H1 (cell line): ENCODE measurements around the gene ASB6. TPM values are rescaled to one million over a fixed set of nuclear protein-coding genes. Genes with fewer than 3 reads are reported as not detected.

Experiments used
- CTCF ChIA-PET: fragments of 300-600 bp; sonication (Branson Sonifier 250); formaldehyde crosslinking; loops from one replicate; lab custom pipeline; 2021; ENCODE audit not compliant: partially characterized antibody; lab: Charles Lee
- POLR2A ChIA-PET: fragments of 300-600 bp; sonication (Branson Sonifier 250); formaldehyde crosslinking; loops from one replicate; lab custom pipeline; 2021; ENCODE audit warnings: inconsistent platforms; ENCODE audit not compliant: partially characterized antibody; lab: Charles Lee
- DNase-seq, 2 experiments: peaks; one replicate each; pipeline versions ENCODE4 v3.0.0 to v3.0.0-alpha.2; 2010 to 2022; ENCODE audit warnings: low spot score in 2 of 2, low read depth in 1 of 2, mixed read lengths in 1 of 2
- FAIRE-seq: peaks from 2 replicates; lab custom pipeline; 2011; peaks lifted over from hg19 to GRCh38; lab: Jason Lieb, UNC
- H2AFZ ChIP-seq: 2 replicates; pipeline ENCODE4 v1.8.1; 2012; ENCODE audit warnings: low read length, inconsistent platforms
- H2AK5ac ChIP-seq: 2 replicates; pipeline ENCODE4 v1.6.1; 2013; ENCODE audit warnings: low read depth, low read length
- H2BK120ac ChIP-seq: replicated peaks from 2 replicates; pipeline ENCODE3; 2013; ENCODE audit warnings: low read depth, low read length, inconsistent platforms
- H2BK12ac ChIP-seq: 2 replicates; pipeline ENCODE4 v1.6.1; 2013; ENCODE audit warnings: low read depth, low read length
- H2BK15ac ChIP-seq: 2 replicates; pipeline ENCODE4 v1.6.1; 2013; ENCODE audit warnings: low read length
- H2BK20ac ChIP-seq: 2 replicates; pipeline ENCODE4 v1.6.1; 2013; ENCODE audit warnings: low read length
- H2BK5ac ChIP-seq: 2 replicates; pipeline ENCODE4 v1.6.1; 2013; ENCODE audit warnings: low read depth, low read length
- H3K14ac ChIP-seq: 2 replicates; pipeline ENCODE4 v1.6.1; 2013; ENCODE audit warnings: inconsistent platforms; ENCODE audit not compliant: insufficient read length
- H3K18ac ChIP-seq: 2 replicates; pipeline ENCODE4 v1.6.1; 2013; ENCODE audit warnings: low read length; ENCODE audit errors: extremely low read depth
- H3K23ac ChIP-seq: 2 replicates; pipeline ENCODE4 v1.6.1; 2013; ENCODE audit warnings: inconsistent platforms; ENCODE audit not compliant: insufficient read length
- H3K23me2 ChIP-seq: 2 replicates; pipeline ENCODE4 v1.6.1; 2013; ENCODE audit warnings: low read depth, low read length
- H3K27ac ChIP-seq: 2 replicates; pipeline ENCODE4 v1.6.1; 2011; ENCODE audit warnings: low read depth, low read length, inconsistent platforms
- H3K27me3 ChIP-seq, 4 experiments: replicated peaks in 1 of 4; 1 replicate in 1 of 4; 2 replicates in 3 of 4; pipeline versions ENCODE4 v1.6.1 to v1.8.1; 2011 to 2013; ENCODE audit warnings: low read length in 3 of 4, mild to moderate bottlenecking in 3 of 4, inconsistent platforms in 2 of 4, mixed read lengths in 2 of 4, moderate library complexity in 1 of 4; ENCODE audit not compliant: control insufficient read depth in 3 of 4, insufficient read depth in 3 of 4; ENCODE audit errors: extremely low read depth in 1 of 4
- H3K36me3 ChIP-seq, 4 experiments: 2 replicates each; pipeline versions ENCODE4 v1.6.1 to v1.8.1; 2011 to 2013; ENCODE audit warnings: mild to moderate bottlenecking in 4 of 4, low read length in 3 of 4, moderate library complexity in 2 of 4, control low read depth in 1 of 4, inconsistent platforms in 1 of 4; ENCODE audit not compliant: insufficient read depth in 4 of 4, control insufficient read depth in 2 of 4
- H3K4ac ChIP-seq: replicated peaks from 2 replicates; pipeline ENCODE3; 2013; ENCODE audit warnings: low read length, low read depth, mixed read lengths, inconsistent platforms; ENCODE audit not compliant: insufficient read length
- H3K4me1 ChIP-seq, 4 experiments: replicated peaks in 1 of 4; 1 replicate in 1 of 4; 2 replicates in 3 of 4; pipeline versions ENCODE4 v1.6.1 to v1.8.1; 2011 to 2013; ENCODE audit warnings: low read length in 3 of 4, inconsistent platforms in 2 of 4, mixed read lengths in 1 of 4; ENCODE audit not compliant: insufficient read depth in 4 of 4, control insufficient read depth in 3 of 4
- H3K4me2 ChIP-seq, 2 experiments: 2 replicates each; pipeline versions ENCODE4 v1.6.1 to v1.8.1; 2011 to 2013; ENCODE audit warnings: low read depth in 2 of 2, low read length in 2 of 2, control low read depth in 1 of 2, inconsistent platforms in 1 of 2, mild to moderate bottlenecking in 1 of 2; ENCODE audit not compliant: insufficient read depth in 1 of 2
- H3K4me3 ChIP-seq, 4 experiments: fragments of 200-600, 300-600 bp in 1 of 4; sonication (generic), shearing (Covaris generic), sonication (Bioruptor Twin) in 1 of 4; 2 replicates each; pipeline versions ENCODE4 v1.5.1 to v1.8.1; 2011 to 2016; ENCODE audit warnings: low read length in 4 of 4, low read depth in 3 of 4, control low read depth in 2 of 4, inconsistent platforms in 2 of 4, mild to moderate bottlenecking in 2 of 4, mixed read lengths in 1 of 4, moderate library complexity in 1 of 4; ENCODE audit not compliant: insufficient read depth in 2 of 4; ENCODE audit errors: extremely low read depth in 1 of 4
- H3K56ac ChIP-seq: replicated peaks from 2 replicates; pipeline ENCODE3; 2013; ENCODE audit warnings: low read depth, mild to moderate bottlenecking, mixed read lengths, low read length, inconsistent platforms; ENCODE audit not compliant: insufficient read length
- H3K79me1 ChIP-seq: 2 replicates; pipeline ENCODE4 v1.6.1; 2013; ENCODE audit warnings: low read depth, low read length, control low read depth
- H3K79me2 ChIP-seq, 2 experiments: 2 replicates each; pipeline versions ENCODE4 v1.6.1 to v1.8.1; 2012 to 2013; ENCODE audit warnings: low read length in 2 of 2, mild to moderate bottlenecking in 2 of 2, inconsistent platforms in 1 of 2; ENCODE audit not compliant: insufficient read depth in 2 of 2, control insufficient read depth in 1 of 2
- H3K9ac ChIP-seq, 4 experiments: replicated peaks in 1 of 4; 1 replicate in 1 of 4; 2 replicates in 3 of 4; pipeline versions ENCODE4 v1.6.1 to v1.8.1; 2011 to 2013; ENCODE audit warnings: low read depth in 3 of 4, low read length in 3 of 4, control low read depth in 2 of 4, mild to moderate bottlenecking in 2 of 4, moderate library complexity in 2 of 4, inconsistent platforms in 1 of 4; ENCODE audit errors: extremely low read depth in 1 of 4
- H3K9me3 ChIP-seq, 2 experiments: 2 replicates each; pipeline versions ENCODE4 v1.6.1 to v1.8.1; 2012 to 2013; ENCODE audit warnings: mild to moderate bottlenecking in 2 of 2, moderate library complexity in 2 of 2, control low read depth in 1 of 2, inconsistent platforms in 1 of 2, low read depth in 1 of 2, low read length in 1 of 2, mixed read lengths in 1 of 2; ENCODE audit not compliant: insufficient read depth in 2 of 2
- H4K20me1 ChIP-seq, 2 experiments: replicated peaks in 1 of 2; 2 replicates each; pipeline versions ENCODE3 to v1.8.1; 2011 to 2013; ENCODE audit warnings: inconsistent platforms in 2 of 2, low read length in 2 of 2, mild to moderate bottlenecking in 1 of 2; ENCODE audit not compliant: insufficient read depth in 2 of 2, control insufficient read depth in 1 of 2
- H4K5ac ChIP-seq: 2 replicates; pipeline ENCODE4 v1.6.1; 2013; ENCODE audit warnings: low read length, low read depth, mixed read lengths, inconsistent platforms; ENCODE audit not compliant: insufficient read length
- H4K8ac ChIP-seq: 2 replicates; pipeline ENCODE4 v1.8.0; 2013; ENCODE audit warnings: mild to moderate bottlenecking, moderate library complexity, low read length, inconsistent platforms; ENCODE audit not compliant: insufficient read depth; ENCODE audit errors: extremely low read depth
- H4K91ac ChIP-seq: replicated peaks from 2 replicates; pipeline ENCODE3; 2013; ENCODE audit warnings: low read length, mixed read lengths, inconsistent platforms; ENCODE audit not compliant: insufficient read length
- BCL11A ChIP-seq, 2 experiments: IDR thresholded peaks; one replicate each; pipeline ENCODE4 v1.6.1; 2011; ENCODE audit warnings: low read depth in 2 of 2, low read length in 2 of 2, mild to moderate bottlenecking in 2 of 2
- CEBPB ChIP-seq: IDR thresholded peaks from 2 replicates; pipeline ENCODE4 v1.6.1; 2012; ENCODE audit warnings: low read depth, low read length
- CHD1 ChIP-seq: IDR thresholded peaks from 2 replicates; pipeline ENCODE4 v1.6.1; 2012; ENCODE audit warnings: low read depth, low read length, improper control_type of control experiment
- KDM4A ChIP-seq: IDR thresholded peaks from one replicate; pipeline ENCODE4 v1.7.1; 2012; ENCODE audit warnings: low read depth, mild to moderate bottlenecking, moderate library complexity, low read length, inconsistent platforms; ENCODE audit not compliant: severe bottlenecking
- NANOG ChIP-seq: IDR thresholded peaks from 2 replicates; pipeline ENCODE4 v1.6.1; 2011; ENCODE audit warnings: low read length, low read depth, mild to moderate bottlenecking, inconsistent platforms; ENCODE audit not compliant: insufficient read depth, poor library complexity, severe bottlenecking
- RFX5 ChIP-seq: IDR thresholded peaks from 2 replicates; pipeline ENCODE4 v1.6.1; 2011; ENCODE audit warnings: low read depth, low read length, improper control_type of control experiment, borderline replicate concordance
- WGBS, 2 experiments: shearing (Covaris generic) in 1 of 2; methylation state at CpG; one replicate each; pipeline versions ENCODE4 v1.1.6 to v1.1.7; 2013 to 2015; ENCODE audit warnings: low lambda C conversion rate in 2 of 2, mixed read lengths in 2 of 2, inconsistent platforms in 1 of 2, low coverage in 1 of 2, missing lambda C conversion rate in 1 of 2; ENCODE audit not compliant: insufficient replicate concordance in 2 of 2, insufficient coverage in 1 of 2, insufficient read length in 1 of 2; ENCODE audit errors: extremely low coverage in 1 of 2, missing lambda C conversion rate in 1 of 2; 5-methylcytosine and 5-hydroxymethylcytosine counted together
- polyA plus RNA-seq, 7 experiments: library from polyadenylated mRNA; depleted of rRNA in 3 of 7; stranded (reverse) in 5 of 7; unstranded in 2 of 7; fragments of >200 nt in 5 of 7; fragments of 200-250 nt in 2 of 7; gene quantifications; 1 replicate in 5 of 7; 2 replicates in 1 of 7; 4 replicates in 1 of 7; pipeline versions ENCODE4 v1.2.1 to v1.2.3, GENCODE V29; 2011 to 2013; ENCODE audit warnings: missing spikeins in 2 of 7, mixed read lengths in 2 of 7
- total RNA-seq: library from RNA; stranded (reverse); fragmentation: NEBNext Ultra II Directional; extraction: Animal tissue kit (Norgen Biotek cat#: 25700); gene quantifications from 2 replicates; pipeline ENCODE4 v1.2.1, GENCODE V29; 2021
- TF ChIP-seq, protein P1 (sequence below): IDR thresholded peaks from 2 replicates; pipeline ENCODE4 v1.6.1; 2011; ENCODE audit warnings: low read length, improper control_type of control experiment
- TF ChIP-seq, protein P2 (sequence below), 3 experiments: IDR thresholded peaks; 1 replicate in 2 of 3; 2 replicates in 1 of 3; pipeline versions ENCODE4 v1.5.1 to v1.6.1; 2011; ENCODE audit warnings: low read length in 3 of 3, mild to moderate bottlenecking in 3 of 3, inconsistent platforms in 2 of 3, low read depth in 1 of 3, moderate library complexity in 1 of 3; ENCODE audit not compliant: insufficient read depth in 1 of 3; ENCODE audit errors: control extremely low read depth in 1 of 3

The ASB6 gene
- total and polyA plus RNA-seq, 2 of the 8 experiments (the other 6 are each of a cell fraction or from before 2014, with no cell fraction given) = 14.0 to 17.3 TPM

DNA sequence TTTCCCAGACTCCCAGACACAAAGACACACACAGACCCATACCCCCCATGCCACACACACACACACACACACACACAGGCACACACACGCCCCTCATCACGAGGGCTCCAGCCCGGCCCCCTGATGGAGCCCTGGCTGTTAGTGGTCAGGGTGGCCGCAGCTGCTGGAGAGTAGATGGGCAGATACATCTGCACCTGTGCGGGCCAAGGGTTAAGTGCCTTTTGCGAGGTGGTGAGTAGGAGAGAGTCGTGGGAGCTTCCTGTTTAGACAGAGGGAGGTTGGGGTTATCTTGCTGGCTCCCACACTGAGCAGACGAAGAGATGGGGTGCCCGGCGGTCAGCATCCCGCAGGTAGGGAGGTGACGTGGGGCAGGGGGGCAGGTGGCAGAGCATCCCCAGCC lies 31.7 kb upstream of the ASB6 start:
- TF ChIP-seq CEBPB = no peak
- TF ChIP-seq, protein P1, sequence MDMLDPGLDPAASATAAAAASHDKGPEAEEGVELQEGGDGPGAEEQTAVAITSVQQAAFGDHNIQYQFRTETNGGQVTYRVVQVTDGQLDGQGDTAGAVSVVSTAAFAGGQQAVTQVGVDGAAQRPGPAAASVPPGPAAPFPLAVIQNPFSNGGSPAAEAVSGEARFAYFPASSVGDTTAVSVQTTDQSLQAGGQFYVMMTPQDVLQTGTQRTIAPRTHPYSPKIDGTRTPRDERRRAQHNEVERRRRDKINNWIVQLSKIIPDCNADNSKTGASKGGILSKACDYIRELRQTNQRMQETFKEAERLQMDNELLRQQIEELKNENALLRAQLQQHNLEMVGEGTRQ = no peak
- no peak for TF ChIP-seq CHD1
- no peak for TF ChIP-seq NANOG
- no peak for TF ChIP-seq KDM4A
- no peak for TF ChIP-seq RFX5
- TF ChIP-seq BCL11A (IDR thresholded peaks at IDR 0.05; ENCODE audit: low read depth in 2 of 2, low read length in 2 of 2) = no peak
- TF ChIP-seq, protein P2, sequence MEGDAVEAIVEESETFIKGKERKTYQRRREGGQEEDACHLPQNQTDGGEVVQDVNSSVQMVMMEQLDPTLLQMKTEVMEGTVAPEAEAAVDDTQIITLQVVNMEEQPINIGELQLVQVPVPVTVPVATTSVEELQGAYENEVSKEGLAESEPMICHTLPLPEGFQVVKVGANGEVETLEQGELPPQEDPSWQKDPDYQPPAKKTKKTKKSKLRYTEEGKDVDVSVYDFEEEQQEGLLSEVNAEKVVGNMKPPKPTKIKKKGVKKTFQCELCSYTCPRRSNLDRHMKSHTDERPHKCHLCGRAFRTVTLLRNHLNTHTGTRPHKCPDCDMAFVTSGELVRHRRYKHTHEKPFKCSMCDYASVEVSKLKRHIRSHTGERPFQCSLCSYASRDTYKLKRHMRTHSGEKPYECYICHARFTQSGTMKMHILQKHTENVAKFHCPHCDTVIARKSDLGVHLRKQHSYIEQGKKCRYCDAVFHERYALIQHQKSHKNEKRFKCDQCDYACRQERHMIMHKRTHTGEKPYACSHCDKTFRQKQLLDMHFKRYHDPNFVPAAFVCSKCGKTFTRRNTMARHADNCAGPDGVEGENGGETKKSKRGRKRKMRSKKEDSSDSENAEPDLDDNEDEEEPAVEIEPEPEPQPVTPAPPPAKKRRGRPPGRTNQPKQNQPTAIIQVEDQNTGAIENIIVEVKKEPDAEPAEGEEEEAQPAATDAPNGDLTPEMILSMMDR (IDR thresholded peaks at IDR 0.05; ENCODE audit: control extremely low read depth in 1 of 3, insufficient read depth in 1 of 3, low read depth in 1 of 3, low read length in 3 of 3) = no peak
- Histone ChIP-seq H4K5ac (no peak overlapping the region), H4K8ac (no peak overlapping the region), H3K4me3 (no peak overlapping the region), H3K27me3 (no peaks in the 10 kb centered on the region; a peak in 2 of 7 replicates), H3K56ac (no peak overlapping the region), H4K91ac (no peak overlapping the region), H4K20me1 (no peaks in the 10 kb centered on the region), H3K4ac (no peak overlapping the region), H3K4me1 (peaks cover 0 to 4% (median 2%) of the 10 kb centered on the region in 4 experiments; a peak in 3 of 7 replicates), H3K18ac (no peak overlapping the region), H3K79me2 (no peaks in the 10 kb centered on the region), H3K27ac (no peak overlapping the region), H2AFZ (no peak overlapping the region), H3K79me1 (no peaks in the 10 kb centered on the region), H3K14ac (no peak overlapping the region), H2BK5ac (no peak overlapping the region), H3K23me2 (no peaks in the 10 kb centered on the region), H3K36me3 (no peaks in the 10 kb centered on the region), H3K4me2 (no peak overlapping the region), H2BK15ac (no peak overlapping the region), H3K23ac (no peak overlapping the region), H2BK12ac (no peak overlapping the region), H3K9ac (no peak overlapping the region), H2AK5ac (no peak overlapping the region), H3K9me3 (no peaks in the 10 kb centered on the region), H2BK20ac (no peak overlapping the region), H2BK120ac (no peak overlapping the region)
- DNase-seq (no peak), FAIRE-seq (no peak)
- POLR2A ChIA-PET = interaction anchor here (1.6 kb wide), 1 partner anchor 24 kb away, joined by 4 read pairs; no protein-coding TSS in a partner anchor
- CTCF ChIA-PET = interaction anchor here (0.5 to 1.9 kb wide), 7 partner anchors 9 to 69 kb away, joined by 3 to 4 read pairs (median 4); no protein-coding TSS in a partner anchor
- 91% methylated on average over 12 of the region's 12 CpGs; no CpG with 5 or more reads in 1 of the 2 experiments for WGBS, 2 experiments
